ENCODE results near the gene TNFRSF12A. TPM values are rescaled to one million over a fixed set of nuclear protein-coding genes. Genes with fewer than 3 reads are reported as not detected.
A peak's percentile ranks its signal among the peaks of the same experiment; 100 is the strongest.

TNFRSF12A gene
- total and polyA plus RNA-seq, 10 of the 15 experiments (the other 5 are each of a cell fraction or from before 2014, with no cell fraction given), result 0.35 to 1.7 (median 1.2) TPM; not detected in 2

DNA sequence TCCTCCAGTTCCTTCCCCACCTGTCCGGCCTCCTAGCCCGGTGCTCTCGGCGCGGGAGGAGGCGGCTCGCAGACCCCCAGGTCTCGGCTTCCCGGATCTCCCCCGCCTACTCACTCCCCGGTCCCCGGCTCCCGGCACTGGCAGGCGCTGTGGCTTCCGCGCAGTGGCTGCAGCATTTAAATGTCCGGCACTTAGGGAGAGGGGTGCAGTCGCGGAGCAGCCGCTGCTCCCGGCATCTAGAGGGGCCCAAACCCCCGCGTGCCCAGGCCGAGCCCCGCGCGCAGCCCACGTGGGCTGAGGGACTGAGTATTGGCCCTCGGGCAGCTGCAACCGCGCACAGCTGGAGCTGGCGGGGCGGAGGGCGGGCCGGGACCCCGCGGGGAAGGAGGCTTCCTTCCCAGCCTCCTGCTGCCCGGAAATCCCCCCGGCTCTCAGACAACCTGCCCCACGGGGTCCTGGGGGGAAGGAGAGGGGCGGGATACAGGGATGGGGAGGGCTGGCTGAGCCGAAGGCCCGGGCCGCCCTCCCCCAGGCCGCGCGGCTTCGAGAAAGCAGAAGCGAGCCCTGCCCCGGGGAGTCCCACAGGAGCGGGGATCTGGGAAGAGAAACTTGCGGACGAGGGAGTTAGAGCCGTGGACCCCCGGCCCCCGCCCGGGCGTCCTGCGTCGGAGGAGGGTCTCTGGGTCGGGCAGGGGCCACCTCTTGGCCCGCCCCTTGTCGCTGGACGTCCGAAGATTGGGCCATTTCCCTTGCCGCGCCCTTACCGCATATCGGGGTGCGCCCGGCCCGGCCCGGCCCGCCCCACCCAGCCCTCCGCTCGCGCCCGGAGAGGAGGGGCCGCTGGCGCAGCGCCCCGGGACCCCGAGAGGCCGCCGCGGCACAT lies 25.8 kb downstream of the TNFRSF12A start, which contains the start of gene MMP25:
Gene MMP25, plus strand, starts transcription at position 804 of the 883 bp plus-strand sequence. CDS start 357 bp downstream, outside the sequence.
- FAIRE-seq, result no peak
- peak within 1 kb of the TSS; percentile 96 for H3K4me2 ChIP-seq (ENCODE audit: control insufficient read depth, insufficient read depth)
- 0 out of 2 replicates have a peak, but pooled peaks have one; percentile 11 for TF ChIP-seq TCF12 (IDR thresholded peaks at IDR 0.05; ENCODE audit: low read depth, low read length)
- TF ChIP-seq MTA3 (IDR thresholded peaks at IDR 0.05; ENCODE audit: borderline replicate concordance, low read length), result no peak
- TF ChIP-seq TCF7 (IDR thresholded peaks at IDR 0.05; ENCODE audit: borderline replicate concordance), result no peak
- TF ChIP-seq, protein P1, sequence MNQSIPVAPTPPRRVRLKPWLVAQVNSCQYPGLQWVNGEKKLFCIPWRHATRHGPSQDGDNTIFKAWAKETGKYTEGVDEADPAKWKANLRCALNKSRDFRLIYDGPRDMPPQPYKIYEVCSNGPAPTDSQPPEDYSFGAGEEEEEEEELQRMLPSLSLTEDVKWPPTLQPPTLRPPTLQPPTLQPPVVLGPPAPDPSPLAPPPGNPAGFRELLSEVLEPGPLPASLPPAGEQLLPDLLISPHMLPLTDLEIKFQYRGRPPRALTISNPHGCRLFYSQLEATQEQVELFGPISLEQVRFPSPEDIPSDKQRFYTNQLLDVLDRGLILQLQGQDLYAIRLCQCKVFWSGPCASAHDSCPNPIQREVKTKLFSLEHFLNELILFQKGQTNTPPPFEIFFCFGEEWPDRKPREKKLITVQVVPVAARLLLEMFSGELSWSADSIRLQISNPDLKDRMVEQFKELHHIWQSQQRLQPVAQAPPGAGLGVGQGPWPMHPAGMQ (IDR thresholded peaks at IDR 0.05; ENCODE audit: borderline replicate concordance), result no peak
- peak; percentile 79 for TF ChIP-seq SPI1 (IDR thresholded peaks at IDR 0.05; ENCODE audit: borderline replicate concordance, insufficient read depth, low read depth, low read length)
- TF ChIP-seq POLR2AphosphoS5 (IDR thresholded peaks at IDR 0.05; ENCODE audit: low read length), result no peak
- TF ChIP-seq RAD51 (IDR thresholded peaks at IDR 0.05), result no peak
- TF ChIP-seq, protein P2, sequence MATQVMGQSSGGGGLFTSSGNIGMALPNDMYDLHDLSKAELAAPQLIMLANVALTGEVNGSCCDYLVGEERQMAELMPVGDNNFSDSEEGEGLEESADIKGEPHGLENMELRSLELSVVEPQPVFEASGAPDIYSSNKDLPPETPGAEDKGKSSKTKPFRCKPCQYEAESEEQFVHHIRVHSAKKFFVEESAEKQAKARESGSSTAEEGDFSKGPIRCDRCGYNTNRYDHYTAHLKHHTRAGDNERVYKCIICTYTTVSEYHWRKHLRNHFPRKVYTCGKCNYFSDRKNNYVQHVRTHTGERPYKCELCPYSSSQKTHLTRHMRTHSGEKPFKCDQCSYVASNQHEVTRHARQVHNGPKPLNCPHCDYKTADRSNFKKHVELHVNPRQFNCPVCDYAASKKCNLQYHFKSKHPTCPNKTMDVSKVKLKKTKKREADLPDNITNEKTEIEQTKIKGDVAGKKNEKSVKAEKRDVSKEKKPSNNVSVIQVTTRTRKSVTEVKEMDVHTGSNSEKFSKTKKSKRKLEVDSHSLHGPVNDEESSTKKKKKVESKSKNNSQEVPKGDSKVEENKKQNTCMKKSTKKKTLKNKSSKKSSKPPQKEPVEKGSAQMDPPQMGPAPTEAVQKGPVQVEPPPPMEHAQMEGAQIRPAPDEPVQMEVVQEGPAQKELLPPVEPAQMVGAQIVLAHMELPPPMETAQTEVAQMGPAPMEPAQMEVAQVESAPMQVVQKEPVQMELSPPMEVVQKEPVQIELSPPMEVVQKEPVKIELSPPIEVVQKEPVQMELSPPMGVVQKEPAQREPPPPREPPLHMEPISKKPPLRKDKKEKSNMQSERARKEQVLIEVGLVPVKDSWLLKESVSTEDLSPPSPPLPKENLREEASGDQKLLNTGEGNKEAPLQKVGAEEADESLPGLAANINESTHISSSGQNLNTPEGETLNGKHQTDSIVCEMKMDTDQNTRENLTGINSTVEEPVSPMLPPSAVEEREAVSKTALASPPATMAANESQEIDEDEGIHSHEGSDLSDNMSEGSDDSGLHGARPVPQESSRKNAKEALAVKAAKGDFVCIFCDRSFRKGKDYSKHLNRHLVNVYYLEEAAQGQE (IDR thresholded peaks at IDR 0.05; ENCODE audit: low read depth, low read length), result no peak
- no peak for TF ChIP-seq YBX1 (IDR thresholded peaks at IDR 0.05)
- TF ChIP-seq IKZF2 (IDR thresholded peaks at IDR 0.05), result peak; percentile 58 to 73
- no peak for TF ChIP-seq SMARCA5 (IDR thresholded peaks at IDR 0.05)
- no peak for TF ChIP-seq IRF4 (IDR thresholded peaks at IDR 0.05; ENCODE audit: low read depth, low read length)
- peak; percentile 70 for TF ChIP-seq EED (IDR thresholded peaks at IDR 0.05; ENCODE audit: low read depth)
- TF ChIP-seq HCFC1 (IDR thresholded peaks at IDR 0.05; ENCODE audit: low read length), result no peak
- TF ChIP-seq, protein P3, sequence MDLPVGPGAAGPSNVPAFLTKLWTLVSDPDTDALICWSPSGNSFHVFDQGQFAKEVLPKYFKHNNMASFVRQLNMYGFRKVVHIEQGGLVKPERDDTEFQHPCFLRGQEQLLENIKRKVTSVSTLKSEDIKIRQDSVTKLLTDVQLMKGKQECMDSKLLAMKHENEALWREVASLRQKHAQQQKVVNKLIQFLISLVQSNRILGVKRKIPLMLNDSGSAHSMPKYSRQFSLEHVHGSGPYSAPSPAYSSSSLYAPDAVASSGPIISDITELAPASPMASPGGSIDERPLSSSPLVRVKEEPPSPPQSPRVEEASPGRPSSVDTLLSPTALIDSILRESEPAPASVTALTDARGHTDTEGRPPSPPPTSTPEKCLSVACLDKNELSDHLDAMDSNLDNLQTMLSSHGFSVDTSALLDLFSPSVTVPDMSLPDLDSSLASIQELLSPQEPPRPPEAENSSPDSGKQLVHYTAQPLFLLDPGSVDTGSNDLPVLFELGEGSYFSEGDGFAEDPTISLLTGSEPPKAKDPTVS (IDR thresholded peaks at IDR 0.05; ENCODE audit: low read depth, low read length), result no peak
- no peak for TF ChIP-seq CHD2 (IDR thresholded peaks at IDR 0.05; ENCODE audit: borderline replicate concordance, low read depth, low read length)
- no peak for TF ChIP-seq FOXK2 (IDR thresholded peaks at IDR 0.05)
- no peak for TF ChIP-seq TCF3 (IDR thresholded peaks at IDR 0.05; ENCODE audit: borderline replicate concordance, insufficient read depth, low read depth, low read length)
- TF ChIP-seq ZZZ3 (IDR thresholded peaks at IDR 0.05; ENCODE audit: control insufficient read depth, insufficient read length, low read depth), result no peak

More for the DNA sequence above, 25.8 kb downstream of the TNFRSF12A start, which contains the start of gene MMP25:
- no peak for DNase-seq (ENCODE audit: low read depth, low spot score)
- intact Hi-C loops (cut with micrococcal nuclease; ENCODE audit: unreplicated experiment), result no loop called here
- no peak within 1 kb of the TSS for H3K27ac ChIP-seq (ENCODE audit: control insufficient read depth, insufficient read depth)
- CTCF ChIA-PET, result interaction anchor here (0.6 to 9.0 kb wide), 3 partner anchors 16 to 42 kb away, joined by 3 to 76 read pairs (median 3); no protein-coding TSS in a partner anchor
- in situ Hi-C loops (cut with MboI), result no loop called here
- peak; percentile 88 for ATAC-seq
- POLR2A ChIA-PET, result interaction anchor here (0.5 kb wide), 1 partner anchor 84 kb away, joined by 9 read pairs; no protein-coding TSS in a partner anchor
- peak within 1 kb of the TSS; percentile 62 for H2AFZ ChIP-seq (ENCODE audit: control insufficient read depth, low read depth, low read length)
- no peaks in the 10 kb centered on the region for H3K36me3 ChIP-seq (ENCODE audit: control insufficient read depth in 2 of 2, insufficient read depth in 2 of 2, low read length in 1 of 2)
- H3K9me3 ChIP-seq (replicated peaks; ENCODE audit: control insufficient read depth, insufficient read depth, low read length), result no peaks in the 10 kb centered on the region
- BruUV-seq (replicated peaks), result no TSS peak
- peaks cover 2% of the 10 kb centered on the region; the same call in 1 of the 2 replicates for H3K4me1 ChIP-seq (ENCODE audit: control insufficient read depth, insufficient read depth, low read length)
- RAD21 ChIA-PET (ENCODE audit: unreplicated experiment), result no interaction called here
- 5% methylated on average over 49 of the region's 86 CpGs for WGBS (ENCODE audit: insufficient coverage, insufficient replicate concordance, low lambda C conversion rate, missing lambda C conversion rate)
- H3K4me3 ChIP-seq, result peak within 1 kb of the TSS; percentile 82
- SMC1A ChIA-PET (ENCODE audit: uncharacterized antibody, unreplicated experiment), result no interaction called here
- peaks cover 0 to 1% of the 10 kb centered on the region in 2 experiments; a peak in 2 of 4 replicates for H3K27me3 ChIP-seq (replicated peaks in 1 of 2; ENCODE audit: control insufficient read depth in 2 of 2, insufficient read depth in 2 of 2, low read length in 1 of 2)
- no peaks in the 10 kb centered on the region for H4K20me1 ChIP-seq (ENCODE audit: control insufficient read depth, insufficient read depth)
- H3K9ac ChIP-seq (ENCODE audit: control insufficient read depth, insufficient read depth, low read length), result peak within 1 kb of the TSS; percentile 50
- H3K79me2 ChIP-seq (ENCODE audit: control insufficient read depth, insufficient read depth, low read length), result no peaks in the 10 kb centered on the region
